Measurements from ENCODE around the gene NAALAD2. TPM values are rescaled to one million over a fixed set of nuclear protein-coding genes. Genes with fewer than 3 reads are reported as not detected.
"Not testable (repeated sequence)": the region's sequence is repeated elsewhere in the genome, so short reads cannot be mapped to it uniquely, and the experiment has no call there.

Gene NAALAD2
- total and polyA plus RNA-seq, 2 of the 8 experiments (the other 6 are each of a cell fraction or from before 2014, with no cell fraction given) = 2.6 to 3.9 TPM

- H4K5ac ChIP-seq (ENCODE audit: insufficient read length, low read depth, low read length); CTCF ChIA-PET (ENCODE audit: partially characterized antibody); H2BK5ac ChIP-seq (ENCODE audit: low read depth, low read length); H4K8ac ChIP-seq (ENCODE audit: extremely low read depth, insufficient read depth, low read length); H3K36me3 ChIP-seq (ENCODE audit: control insufficient read depth in 2 of 4, insufficient read depth in 4 of 4, low read length in 3 of 4); H3K9ac ChIP-seq (replicated peaks in 1 of 4; ENCODE audit: extremely low read depth in 1 of 4, low read depth in 3 of 4, low read length in 3 of 4); H3K14ac ChIP-seq (ENCODE audit: insufficient read length); H3K4ac ChIP-seq (replicated peaks; ENCODE audit: insufficient read length, low read depth, low read length); H3K56ac ChIP-seq (replicated peaks; ENCODE audit: insufficient read length, low read depth, low read length); H3K79me1 ChIP-seq (ENCODE audit: low read depth, low read length); H3K27ac ChIP-seq (ENCODE audit: low read depth, low read length); DNase-seq (ENCODE audit: low read depth in 1 of 2, low spot score in 2 of 2); H2AK5ac ChIP-seq (ENCODE audit: low read depth, low read length); H2BK120ac ChIP-seq (replicated peaks; ENCODE audit: low read depth, low read length); H2BK15ac ChIP-seq (ENCODE audit: low read length); H3K4me2 ChIP-seq (ENCODE audit: insufficient read depth in 1 of 2, low read depth in 2 of 2, low read length in 2 of 2); H2AFZ ChIP-seq (ENCODE audit: low read length); POLR2A ChIA-PET (ENCODE audit: partially characterized antibody); H3K18ac ChIP-seq (ENCODE audit: extremely low read depth, low read length); H2BK20ac ChIP-seq (ENCODE audit: low read length); H2BK12ac ChIP-seq (ENCODE audit: low read depth, low read length); FAIRE-seq; H3K23me2 ChIP-seq (ENCODE audit: low read depth, low read length); H3K4me1 ChIP-seq (replicated peaks in 1 of 4; ENCODE audit: control insufficient read depth in 3 of 4, insufficient read depth in 4 of 4, low read length in 3 of 4); H3K23ac ChIP-seq (ENCODE audit: insufficient read length); H4K20me1 ChIP-seq (replicated peaks in 1 of 2; ENCODE audit: control insufficient read depth in 1 of 2, insufficient read depth in 2 of 2, low read length in 2 of 2); H3K9me3 ChIP-seq (ENCODE audit: insufficient read depth in 2 of 2, low read depth in 1 of 2, low read length in 1 of 2); H3K27me3 ChIP-seq (replicated peaks in 1 of 4; ENCODE audit: control insufficient read depth in 3 of 4, extremely low read depth in 1 of 4, insufficient read depth in 3 of 4, low read length in 3 of 4); H4K91ac ChIP-seq (replicated peaks; ENCODE audit: insufficient read length, low read length); H3K4me3 ChIP-seq (ENCODE audit: extremely low read depth in 1 of 4, insufficient read depth in 2 of 4, low read depth in 3 of 4, low read length in 4 of 4); H3K79me2 ChIP-seq (ENCODE audit: control insufficient read depth in 1 of 2, insufficient read depth in 2 of 2, low read length in 2 of 2): not testable (repeated sequence)
- WGBS, 2 experiments (ENCODE audit: extremely low coverage in 1 of 2, insufficient coverage in 1 of 2, insufficient read length in 1 of 2, insufficient replicate concordance in 2 of 2, low coverage in 1 of 2, low lambda C conversion rate in 2 of 2, missing lambda C conversion rate in 1 of 2) = 95% methylated on average over 46 of the region's 49 CpGs; no CpG with 5 or more reads in 1 of the 2 experiments
These were observed 32.6 kb downstream of the NAALAD2 start for GRCh38 chr11:90166982-90167573.

DNA sequence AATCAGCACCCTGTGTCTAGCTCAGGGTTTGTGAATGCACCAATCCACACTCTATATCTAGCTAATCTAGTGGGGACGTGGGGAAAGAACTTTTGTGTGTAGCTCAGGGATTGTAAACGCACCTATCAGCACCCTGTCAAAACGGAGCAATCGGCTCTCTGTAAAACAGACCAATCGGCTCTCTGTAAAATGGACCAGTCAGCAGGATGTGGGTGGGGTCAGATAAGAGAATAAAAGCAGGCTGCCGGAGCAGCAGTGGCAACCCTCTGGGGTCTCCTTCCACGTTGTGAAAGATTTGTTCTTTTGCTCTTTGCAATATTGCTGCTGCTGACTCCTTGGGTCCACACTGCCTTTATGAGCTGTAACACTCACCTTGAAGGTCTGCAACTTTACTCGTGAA is 33.2 kb downstream of the NAALAD2 start:
- H3K79me1 ChIP-seq (ENCODE audit: low read depth, low read length); POLR2A ChIA-PET (ENCODE audit: partially characterized antibody); H4K5ac ChIP-seq (ENCODE audit: insufficient read length, low read depth, low read length); H4K20me1 ChIP-seq (replicated peaks in 1 of 2; ENCODE audit: control insufficient read depth in 1 of 2, insufficient read depth in 2 of 2, low read length in 2 of 2); H2BK12ac ChIP-seq (ENCODE audit: low read depth, low read length); H3K4ac ChIP-seq (replicated peaks; ENCODE audit: insufficient read length, low read depth, low read length); H3K4me2 ChIP-seq (ENCODE audit: insufficient read depth in 1 of 2, low read depth in 2 of 2, low read length in 2 of 2); H3K4me1 ChIP-seq (replicated peaks in 1 of 4; ENCODE audit: control insufficient read depth in 3 of 4, insufficient read depth in 4 of 4, low read length in 3 of 4); H3K18ac ChIP-seq (ENCODE audit: extremely low read depth, low read length); H3K9me3 ChIP-seq (ENCODE audit: insufficient read depth in 2 of 2, low read depth in 1 of 2, low read length in 1 of 2); H3K27me3 ChIP-seq (replicated peaks in 1 of 4; ENCODE audit: control insufficient read depth in 3 of 4, extremely low read depth in 1 of 4, insufficient read depth in 3 of 4, low read length in 3 of 4); H3K56ac ChIP-seq (replicated peaks; ENCODE audit: insufficient read length, low read depth, low read length); H4K91ac ChIP-seq (replicated peaks; ENCODE audit: insufficient read length, low read length); H2BK5ac ChIP-seq (ENCODE audit: low read depth, low read length); H2AFZ ChIP-seq (ENCODE audit: low read length); H3K79me2 ChIP-seq (ENCODE audit: control insufficient read depth in 1 of 2, insufficient read depth in 2 of 2, low read length in 2 of 2); H2BK120ac ChIP-seq (replicated peaks; ENCODE audit: low read depth, low read length); H3K14ac ChIP-seq (ENCODE audit: insufficient read length); DNase-seq (ENCODE audit: low read depth in 1 of 2, low spot score in 2 of 2); FAIRE-seq; H3K23me2 ChIP-seq (ENCODE audit: low read depth, low read length); H2AK5ac ChIP-seq (ENCODE audit: low read depth, low read length); H3K9ac ChIP-seq (replicated peaks in 1 of 4; ENCODE audit: extremely low read depth in 1 of 4, low read depth in 3 of 4, low read length in 3 of 4); H3K23ac ChIP-seq (ENCODE audit: insufficient read length); H3K4me3 ChIP-seq (ENCODE audit: extremely low read depth in 1 of 4, insufficient read depth in 2 of 4, low read depth in 3 of 4, low read length in 4 of 4); H3K27ac ChIP-seq (ENCODE audit: low read depth, low read length); H2BK15ac ChIP-seq (ENCODE audit: low read length); H2BK20ac ChIP-seq (ENCODE audit: low read length); CTCF ChIA-PET (ENCODE audit: partially characterized antibody); H3K36me3 ChIP-seq (ENCODE audit: control insufficient read depth in 2 of 4, insufficient read depth in 4 of 4, low read length in 3 of 4); H4K8ac ChIP-seq (ENCODE audit: extremely low read depth, insufficient read depth, low read length): not testable (repeated sequence)
- WGBS, 2 experiments (ENCODE audit: extremely low coverage in 1 of 2, insufficient coverage in 1 of 2, insufficient read length in 1 of 2, insufficient replicate concordance in 2 of 2, low coverage in 1 of 2, low lambda C conversion rate in 2 of 2, missing lambda C conversion rate in 1 of 2) = 93% methylated on average over 8 of the region's 8 CpGs; no CpG with 5 or more reads in 1 of the 2 experiments
